ENCODE results near the gene MCU.

Gene MCU

DNA sequence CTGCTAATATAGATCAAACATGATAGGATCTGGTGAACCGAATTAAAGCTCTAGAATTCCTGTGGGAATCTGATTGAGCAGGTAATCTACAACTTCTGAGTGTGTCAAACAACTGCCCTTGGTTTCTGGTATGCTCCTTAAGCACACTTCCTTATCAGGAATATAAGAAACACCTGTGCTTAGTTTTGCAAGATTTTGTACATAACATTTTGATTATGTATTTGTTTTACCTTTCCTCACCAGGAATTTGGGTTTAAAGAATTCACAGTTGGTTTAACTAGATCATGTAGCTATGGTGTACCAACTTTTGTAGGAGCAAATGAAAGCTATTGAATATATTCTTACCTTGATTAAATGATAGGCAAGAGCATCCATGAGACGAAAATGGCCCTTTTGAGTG is 40.6 kb downstream of the MCU start:
- Histone ChIP-seq H2AFZ (ENCODE audit: low read depth) (no peak overlapping the region), H3K4me1 (ENCODE audit: low read depth, poor library complexity, severe bottlenecking) (peaks cover 19% of the 10 kb centered on the region), H3K27me3 (ENCODE audit: insufficient read depth, low read depth) (no peaks in the 10 kb centered on the region), H4K20me1 (ENCODE audit: insufficient read depth) (no peaks in the 10 kb centered on the region), H3K4me2 (no peak overlapping the region), H3K4me3 (IDR thresholded peaks at IDR 0.05; ENCODE audit: insufficient read depth, low read depth, low read length) (no peak overlapping the region), H3K27ac (no peak overlapping the region), H3K36me3 (ENCODE audit: insufficient read depth) (no peaks in the 10 kb centered on the region), H3K79me2 (ENCODE audit: insufficient read depth, low read depth) (no peaks in the 10 kb centered on the region), H3K9ac (no peak overlapping the region)
- TF ChIP-seq, protein P1, sequence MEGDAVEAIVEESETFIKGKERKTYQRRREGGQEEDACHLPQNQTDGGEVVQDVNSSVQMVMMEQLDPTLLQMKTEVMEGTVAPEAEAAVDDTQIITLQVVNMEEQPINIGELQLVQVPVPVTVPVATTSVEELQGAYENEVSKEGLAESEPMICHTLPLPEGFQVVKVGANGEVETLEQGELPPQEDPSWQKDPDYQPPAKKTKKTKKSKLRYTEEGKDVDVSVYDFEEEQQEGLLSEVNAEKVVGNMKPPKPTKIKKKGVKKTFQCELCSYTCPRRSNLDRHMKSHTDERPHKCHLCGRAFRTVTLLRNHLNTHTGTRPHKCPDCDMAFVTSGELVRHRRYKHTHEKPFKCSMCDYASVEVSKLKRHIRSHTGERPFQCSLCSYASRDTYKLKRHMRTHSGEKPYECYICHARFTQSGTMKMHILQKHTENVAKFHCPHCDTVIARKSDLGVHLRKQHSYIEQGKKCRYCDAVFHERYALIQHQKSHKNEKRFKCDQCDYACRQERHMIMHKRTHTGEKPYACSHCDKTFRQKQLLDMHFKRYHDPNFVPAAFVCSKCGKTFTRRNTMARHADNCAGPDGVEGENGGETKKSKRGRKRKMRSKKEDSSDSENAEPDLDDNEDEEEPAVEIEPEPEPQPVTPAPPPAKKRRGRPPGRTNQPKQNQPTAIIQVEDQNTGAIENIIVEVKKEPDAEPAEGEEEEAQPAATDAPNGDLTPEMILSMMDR (conservative IDR thresholded peaks at IDR 0.05; ENCODE audit: low read depth, low read length) = no peak

DNA sequence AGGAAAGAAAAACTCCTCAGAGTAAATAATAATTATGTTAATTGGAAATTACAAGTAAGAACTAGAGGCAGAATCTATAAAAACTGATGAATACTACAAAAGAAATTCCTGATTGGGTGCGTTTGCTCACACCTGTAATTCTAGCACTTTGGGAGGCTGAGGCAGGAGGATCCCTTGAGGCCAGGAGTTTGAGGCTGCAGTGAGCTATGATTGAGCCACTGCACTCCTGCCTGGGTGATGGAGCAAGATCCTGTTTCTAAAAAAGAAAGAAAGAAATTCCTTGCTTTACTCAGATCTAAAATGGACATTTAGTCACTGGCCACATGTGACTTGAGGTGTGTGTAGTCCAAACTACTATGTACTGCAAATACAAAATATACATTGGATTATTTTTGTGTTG is 42.0 kb downstream of the MCU start:
- H3K27ac ChIP-seq = no peak overlapping the region
- no peak overlapping the region for H3K4me2 ChIP-seq
- no peak overlapping the region for H2AFZ ChIP-seq (ENCODE audit: low read depth)
- TF ChIP-seq, protein P1 (conservative IDR thresholded peaks at IDR 0.05; ENCODE audit: low read depth, low read length) = no peak
- H3K27me3 ChIP-seq (ENCODE audit: insufficient read depth, low read depth) = no peaks in the 10 kb centered on the region
- H3K79me2 ChIP-seq (ENCODE audit: insufficient read depth, low read depth) = no peaks in the 10 kb centered on the region
- H4K20me1 ChIP-seq (ENCODE audit: insufficient read depth) = no peaks in the 10 kb centered on the region
- no peak overlapping the region for H3K4me3 ChIP-seq (IDR thresholded peaks at IDR 0.05; ENCODE audit: insufficient read depth, low read depth, low read length)
- H3K4me1 ChIP-seq (ENCODE audit: low read depth, poor library complexity, severe bottlenecking) = peaks cover 15% of the 10 kb centered on the region
- no peak overlapping the region for H3K9ac ChIP-seq
- H3K36me3 ChIP-seq (ENCODE audit: insufficient read depth) = no peaks in the 10 kb centered on the region

DNA sequence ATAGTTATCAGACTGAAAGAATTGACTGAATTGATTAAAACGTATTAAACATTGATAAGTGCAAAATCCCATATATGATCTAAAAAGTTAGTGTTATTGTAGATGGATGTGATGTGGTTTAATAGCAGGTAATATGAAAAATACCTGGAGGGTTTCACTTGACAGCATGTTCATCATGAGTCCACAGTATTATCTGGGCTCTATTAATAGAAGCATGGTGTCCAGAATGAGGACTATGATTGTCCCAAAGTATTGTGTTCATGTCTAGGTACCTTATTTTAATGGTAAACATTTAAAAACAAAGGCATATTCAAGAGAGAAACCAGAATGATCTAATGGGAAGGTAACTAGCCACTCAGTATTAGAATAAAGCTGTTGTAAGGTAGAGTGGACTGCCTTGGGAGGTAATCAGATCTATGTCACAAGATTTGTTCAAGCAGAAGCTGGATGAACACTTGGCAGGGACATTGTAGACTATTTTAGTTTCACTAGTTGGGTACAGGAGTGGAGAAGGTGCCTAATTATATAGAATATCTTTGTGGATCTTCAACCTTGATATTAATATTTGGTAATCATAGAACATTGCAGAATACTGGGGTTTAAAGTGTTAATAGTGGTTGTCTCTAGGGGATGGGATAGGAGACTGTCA is 43.5 kb downstream of the MCU start:
- H3K4me2 ChIP-seq = no peak overlapping the region
- no peak overlapping the region for H3K9ac ChIP-seq
- H3K4me1 ChIP-seq (ENCODE audit: low read depth, poor library complexity, severe bottlenecking) = peaks cover 3% of the 10 kb centered on the region
- H3K79me2 ChIP-seq (ENCODE audit: insufficient read depth, low read depth) = no peaks in the 10 kb centered on the region
- H2AFZ ChIP-seq (ENCODE audit: low read depth) = no peak overlapping the region
- H3K27ac ChIP-seq = no peak overlapping the region
- TF ChIP-seq, protein P1 (conservative IDR thresholded peaks at IDR 0.05; ENCODE audit: low read depth, low read length) = no peak
- H3K27me3 ChIP-seq (ENCODE audit: insufficient read depth, low read depth) = no peaks in the 10 kb centered on the region
- H4K20me1 ChIP-seq (ENCODE audit: insufficient read depth) = no peaks in the 10 kb centered on the region
- H3K4me3 ChIP-seq (IDR thresholded peaks at IDR 0.05; ENCODE audit: insufficient read depth, low read depth, low read length) = no peak overlapping the region
- no peaks in the 10 kb centered on the region for H3K36me3 ChIP-seq (ENCODE audit: insufficient read depth)

DNA sequence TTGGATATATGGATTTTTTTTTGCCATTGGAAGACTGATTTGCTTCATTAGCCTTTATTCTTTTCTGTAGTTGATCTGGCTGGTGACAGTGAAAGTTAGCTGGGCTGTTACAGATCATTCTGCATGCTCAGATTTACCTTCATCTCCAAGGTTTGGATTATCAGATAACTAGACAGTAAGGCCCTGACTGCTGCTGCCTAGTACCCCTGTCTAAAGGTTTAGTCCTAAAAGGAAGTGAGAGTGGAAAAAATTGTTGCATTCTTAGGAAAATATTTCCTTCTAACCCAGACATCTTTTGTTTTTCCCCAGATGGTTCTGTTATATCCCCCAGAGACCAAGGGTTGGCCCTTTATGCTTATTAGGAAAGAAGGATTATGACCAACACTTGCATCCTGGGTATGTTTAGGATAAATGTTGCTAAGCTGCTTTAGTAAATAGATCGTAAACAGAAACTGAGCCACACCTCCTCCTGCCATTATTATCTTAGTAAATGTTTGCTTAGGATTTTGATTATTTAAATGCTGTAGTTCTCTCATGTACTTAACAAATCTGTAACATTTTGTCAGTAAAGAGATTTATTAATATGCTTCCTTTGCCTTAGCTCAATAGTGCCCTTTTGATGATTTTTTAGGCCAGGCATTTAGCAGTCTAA is 44.4 kb downstream of the MCU start:
- no peaks in the 10 kb centered on the region for H3K79me2 ChIP-seq (ENCODE audit: insufficient read depth, low read depth)
- peaks cover 3% of the 10 kb centered on the region for H3K4me1 ChIP-seq (ENCODE audit: low read depth, poor library complexity, severe bottlenecking)
- no peak overlapping the region for H3K4me2 ChIP-seq
- H3K9ac ChIP-seq = no peak overlapping the region
- no peak overlapping the region for H2AFZ ChIP-seq (ENCODE audit: low read depth)
- no peak overlapping the region for H3K4me3 ChIP-seq (IDR thresholded peaks at IDR 0.05; ENCODE audit: insufficient read depth, low read depth, low read length)
- no peaks in the 10 kb centered on the region for H4K20me1 ChIP-seq (ENCODE audit: insufficient read depth)
- H3K27me3 ChIP-seq (ENCODE audit: insufficient read depth, low read depth) = no peaks in the 10 kb centered on the region
- TF ChIP-seq, protein P1 (conservative IDR thresholded peaks at IDR 0.05; ENCODE audit: low read depth, low read length) = no peak
- no peak overlapping the region for H3K27ac ChIP-seq
- H3K36me3 ChIP-seq (ENCODE audit: insufficient read depth) = no peaks in the 10 kb centered on the region

Measured in KMS-11 (cell line).